ENCODE results near the gene TBC1D2B.

- TF ChIP-seq CTCF (IDR thresholded peaks at IDR 0.05) (no peak), POLR2A (IDR thresholded peaks at IDR 0.05) (no peak)
Observed at GRCh38 chr15:77986891-77987764, 90.4 kb downstream of the TBC1D2B start.

All from testis (tissue), 2 donors.